ENCODE measurements around the gene MAGEE1. TPM values are rescaled to one million over a fixed set of nuclear protein-coding genes. Genes with fewer than 3 reads are reported as not detected.
A peak's percentile ranks its signal among the peaks of the same experiment; 100 is the strongest.

The MAGEE1 gene
- total RNA-seq, 1 experiment from 2014 or later: 0.80 TPM

- TF ChIP-seq CTCF (IDR thresholded peaks at IDR 0.05; ENCODE audit: unreplicated experiment): no peak
- intact Hi-C loops (cut with micrococcal nuclease; ENCODE audit: unreplicated experiment): loop anchor here (1.0 kb wide), 1 partner anchor 175 kb away; no protein-coding TSS in a partner anchor
Measured at GRCh38 chrX:76453737-76454406, 26.4 kb downstream of the MAGEE1 start.

GRCh38 chrX:76454456-76454927 is 27.0 kb downstream of the MAGEE1 start:
- TF ChIP-seq CTCF (IDR thresholded peaks at IDR 0.05; ENCODE audit: unreplicated experiment): no peak
- Mint-ChIP-seq H3K36me3 (ENCODE audit: insufficient read depth, unreplicated experiment) (no peaks in the 10 kb centered on the region), H3K9me3 (ENCODE audit: low read depth, unreplicated experiment) (no peaks in the 10 kb centered on the region), H3K27me3 (ENCODE audit: unreplicated experiment) (no peaks in the 10 kb centered on the region), H3K4me3 (ENCODE audit: low read depth, unreplicated experiment) (no peak overlapping the region), H3K27ac (ENCODE audit: unreplicated experiment) (no peak overlapping the region), H3K4me1 (ENCODE audit: low read depth, unreplicated experiment) (no peaks in the 10 kb centered on the region)
- peak; percentile 5 for DNase-seq
- CTCF ChIA-PET: interaction anchor here (0.7 kb wide), 1 partner anchor 175 kb away, joined by 3 read pairs; no protein-coding TSS in a partner anchor
- no TSS peak for BruUV-seq (replicated peaks)
- intact Hi-C loops (cut with micrococcal nuclease; ENCODE audit: unreplicated experiment): loop anchor here (1.0 kb wide), 1 partner anchor 175 kb away; no protein-coding TSS in a partner anchor

More at GRCh38 chrX:76453737-76454406, 26.4 kb downstream of the MAGEE1 start:
- no peak for DNase-seq
- Mint-ChIP-seq H3K4me3 (ENCODE audit: low read depth, unreplicated experiment) (no peak overlapping the region), H3K36me3 (ENCODE audit: insufficient read depth, unreplicated experiment) (no peaks in the 10 kb centered on the region), H3K4me1 (ENCODE audit: low read depth, unreplicated experiment) (no peaks in the 10 kb centered on the region), H3K27ac (ENCODE audit: unreplicated experiment) (no peak overlapping the region), H3K9me3 (ENCODE audit: low read depth, unreplicated experiment) (no peaks in the 10 kb centered on the region), H3K27me3 (ENCODE audit: unreplicated experiment) (no peaks in the 10 kb centered on the region)
- no TSS peak for BruUV-seq (replicated peaks)
- CTCF ChIA-PET: no interaction called here

- H3K9me3 Mint-ChIP-seq (ENCODE audit: low read depth, unreplicated experiment): peaks cover 9% of the 10 kb centered on the region
- H3K36me3 Mint-ChIP-seq (ENCODE audit: insufficient read depth, unreplicated experiment): no peaks in the 10 kb centered on the region
- TF ChIP-seq CTCF (IDR thresholded peaks at IDR 0.05; ENCODE audit: unreplicated experiment): no peak
Measured at GRCh38 chrX:76477353-76477752, 49.8 kb downstream of the MAGEE1 start.

More at GRCh38 chrX:76477353-76477752, 49.8 kb downstream of the MAGEE1 start:
- intact Hi-C loops (cut with micrococcal nuclease; ENCODE audit: unreplicated experiment): no loop called here
- no peak for DNase-seq
- no peaks in the 10 kb centered on the region for H3K4me1 Mint-ChIP-seq (ENCODE audit: low read depth, unreplicated experiment)
- H3K4me3 Mint-ChIP-seq (ENCODE audit: low read depth, unreplicated experiment): no peak overlapping the region
- CTCF ChIA-PET: no interaction called here
- no TSS peak for BruUV-seq (replicated peaks)
- no peak overlapping the region for H3K27ac Mint-ChIP-seq (ENCODE audit: unreplicated experiment)
- H3K27me3 Mint-ChIP-seq (ENCODE audit: unreplicated experiment): no peaks in the 10 kb centered on the region

Data from Calu3 (cell line).